ENCODE measurements around the gene CROCC2. TPM values are rescaled to one million over a fixed set of nuclear protein-coding genes. Genes with fewer than 3 reads are reported as not detected.
A peak's percentile ranks its signal among the peaks of the same experiment; 100 is the strongest.

CROCC2 gene
- total and polyA plus RNA-seq, 2 of the 13 experiments (the other 11 are each of a cell fraction or from before 2014, with no cell fraction given): not detected

- TF ChIP-seq ZNF468 (CRISPR knock-in tag; IDR thresholded peaks at IDR 0.05) (no peak), CCDC6 (CRISPR knock-in tag; IDR thresholded peaks at IDR 0.05) (no peak), ZMYM2 (CRISPR knock-in tag; IDR thresholded peaks at IDR 0.05) (no peak), ISL2 (CRISPR knock-in tag; IDR thresholded peaks at IDR 0.05) (0 out of 2 replicates have a peak, but pooled peaks have one; percentile 46), ZBTB8A (CRISPR knock-in tag; IDR thresholded peaks at IDR 0.05; ENCODE audit: borderline replicate concordance, low read depth) (no peak), TBX3 (IDR thresholded peaks at IDR 0.05; ENCODE audit: borderline replicate concordance) (no peak), NR2F2 (IDR thresholded peaks at IDR 0.05; ENCODE audit: borderline replicate concordance, low read depth) (peak; percentile 58; the same call in 1 of the 2 replicates), SP5 (CRISPR knock-in tag; IDR thresholded peaks at IDR 0.05; ENCODE audit: borderline replicate concordance, low read depth) (peak; percentile 50; the same call in 1 of the 2 replicates), KDM5A (IDR thresholded peaks at IDR 0.05; ENCODE audit: borderline replicate concordance, low read length) (no peak), FOSL1 (CRISPR knock-in tag; IDR thresholded peaks at IDR 0.05; ENCODE audit: borderline replicate concordance) (no peak), BRF2 (CRISPR knock-in tag; IDR thresholded peaks at IDR 0.05) (no peak), SRSF9 (IDR thresholded peaks at IDR 0.05; ENCODE audit: borderline replicate concordance, insufficient read depth, low read depth, low read length, poor library complexity, severe bottlenecking) (no peak), SYNCRIP (IDR thresholded peaks at IDR 0.05; ENCODE audit: insufficient read depth, low read depth, low read length) (no peak), AKAP8 (CRISPR knock-in tag; IDR thresholded peaks at IDR 0.05) (no peak), NFIB (CRISPR knock-in tag; IDR thresholded peaks at IDR 0.05; ENCODE audit: borderline replicate concordance) (no peak), ZKSCAN8 (CRISPR knock-in tag; IDR thresholded peaks at IDR 0.05; ENCODE audit: borderline replicate concordance) (peak; percentile 64; the same call in 1 of the 2 replicates), TCF7 (IDR thresholded peaks at IDR 0.05; ENCODE audit: low read depth) (peak; percentile 78), ZNF326 (CRISPR knock-in tag; IDR thresholded peaks at IDR 0.05; ENCODE audit: borderline replicate concordance) (no peak), HNF1B (CRISPR knock-in tag; IDR thresholded peaks at IDR 0.05) (peak; percentile 67), KAT2B (IDR thresholded peaks at IDR 0.05; ENCODE audit: borderline replicate concordance, low read depth, low read length) (no peak), ZBTB4 (CRISPR knock-in tag; IDR thresholded peaks at IDR 0.05; ENCODE audit: borderline replicate concordance) (no peak), PBX3 (CRISPR knock-in tag; IDR thresholded peaks at IDR 0.05; ENCODE audit: borderline replicate concordance) (no peak), NCOR1 (IDR thresholded peaks at IDR 0.05; ENCODE audit: borderline replicate concordance, low read length) (peak; percentile 71; the same call in 1 of the 2 replicates)
These were observed 41.7 kb upstream of the CROCC2 start (continued) for GRCh38 chr2:240864475-240864874.

Data from HepG2 (cell line).